ENCODE measurements around the gene SCUBE2.
"Not testable (repeated sequence)": the region's sequence is repeated elsewhere in the genome, so short reads cannot be mapped to it uniquely, and the experiment has no call there.

The SCUBE2 gene

DNA sequence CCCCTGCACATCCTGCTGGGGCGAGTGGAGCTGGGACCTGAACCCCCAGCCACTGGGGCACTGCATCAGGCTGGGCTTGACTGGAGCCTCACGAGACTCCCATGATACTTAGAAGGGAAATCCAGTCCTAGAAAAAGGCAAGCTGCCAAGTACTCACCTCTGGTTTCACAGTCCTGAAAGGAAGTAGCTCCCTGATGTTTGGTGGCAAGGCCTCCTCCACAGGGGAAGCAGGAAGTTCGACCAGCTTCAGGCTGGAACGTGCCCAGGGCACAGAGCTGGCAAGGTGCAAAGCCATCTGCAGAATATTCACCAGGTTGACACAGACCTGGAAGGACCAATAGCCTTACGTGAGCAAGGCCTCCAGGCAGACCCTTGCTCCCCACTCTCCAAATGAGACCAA is 60.8 kb downstream of the SCUBE2 start:
- no peak for FAIRE-seq
- no peak for DNase-seq (ENCODE audit: insufficient read length, low spot score)

DNA sequence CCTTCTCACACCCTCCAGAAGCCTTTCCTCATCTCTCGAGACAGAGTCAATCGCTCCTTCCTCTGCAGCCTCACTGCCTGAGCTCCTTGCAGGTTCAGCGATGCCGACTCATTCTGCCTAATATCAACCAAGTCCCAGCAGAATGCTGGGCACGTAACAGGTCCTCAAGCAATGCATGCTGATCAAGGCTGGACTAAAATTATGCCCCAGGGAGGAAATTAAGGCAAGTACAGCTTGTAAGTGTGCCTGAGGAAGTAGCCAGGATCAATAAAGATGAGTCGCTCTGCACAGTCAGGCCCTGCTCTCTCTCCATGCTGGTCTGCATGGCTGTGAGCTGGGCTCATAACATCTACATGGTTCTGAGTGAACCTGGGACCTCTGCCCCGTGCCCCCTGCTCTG is 62.0 kb downstream of the SCUBE2 start:
- DNase-seq (ENCODE audit: insufficient read length, low spot score) (no peak), FAIRE-seq (no peak)
- TF ChIP-seq POLR2A (IDR thresholded peaks at IDR 0.05; ENCODE audit: low read depth, low read length), result no peak

More for the DNA sequence above, 60.8 kb downstream of the SCUBE2 start:
- no peak for TF ChIP-seq POLR2A (IDR thresholded peaks at IDR 0.05; ENCODE audit: low read depth, low read length)

DNA sequence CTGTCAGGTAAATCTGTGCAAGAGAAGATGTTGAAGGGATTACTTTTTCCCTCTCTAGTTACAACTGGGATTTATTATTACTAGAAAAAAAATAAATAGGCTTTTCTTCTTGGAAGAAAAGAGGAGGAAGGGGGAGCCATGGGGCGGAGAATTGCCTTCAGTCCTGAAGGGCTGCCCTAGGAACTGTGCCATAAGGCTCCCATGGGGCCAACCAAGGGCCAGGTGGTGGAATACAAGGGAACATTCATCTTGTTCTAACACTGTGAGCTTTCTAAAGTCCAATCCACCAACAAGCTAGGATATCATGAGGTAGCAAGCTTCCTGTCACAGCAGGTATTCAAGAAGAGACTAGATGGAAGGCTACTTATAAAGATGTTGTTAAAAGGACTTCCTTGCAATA is 62.8 kb downstream of the SCUBE2 start:
- FAIRE-seq (no peak), DNase-seq (ENCODE audit: insufficient read length, low spot score) (no peak)
- no peak for TF ChIP-seq POLR2A (IDR thresholded peaks at IDR 0.05; ENCODE audit: low read depth, low read length)

DNA sequence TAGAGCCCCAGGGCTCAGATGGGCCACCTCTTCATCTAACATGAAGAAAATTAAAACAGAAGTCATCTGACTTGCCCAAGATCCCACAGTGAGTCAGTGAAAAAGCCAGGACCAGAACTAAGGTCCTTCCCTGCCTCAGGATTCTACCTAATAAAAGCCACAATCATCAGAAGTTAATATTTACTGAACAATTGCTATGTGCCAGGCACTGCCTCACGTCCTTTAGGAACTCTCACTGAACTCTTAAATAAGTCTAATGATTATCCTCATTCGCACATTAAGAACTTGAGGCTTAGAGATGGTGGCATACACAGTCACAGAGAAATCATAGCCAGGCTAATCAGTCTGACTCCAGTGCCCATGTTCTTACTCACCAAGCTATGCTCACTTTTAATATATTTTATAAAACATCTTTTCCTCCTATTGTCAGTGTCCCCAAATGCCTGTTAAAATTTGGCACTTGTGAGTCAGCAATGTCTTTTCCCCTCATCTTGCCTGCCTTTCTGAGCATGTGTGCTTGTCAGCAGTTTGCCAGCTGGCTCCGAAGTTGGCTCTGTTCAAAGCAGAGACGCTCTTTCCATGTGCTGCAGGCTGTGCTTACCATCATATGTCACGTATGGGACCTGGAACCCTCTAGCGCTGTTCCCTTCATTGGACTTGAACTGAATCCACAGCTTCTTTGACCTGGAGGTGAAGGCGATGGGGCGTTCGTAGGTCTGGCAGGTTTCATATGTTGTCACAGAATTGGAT is 66.1 kb downstream of the SCUBE2 start:
- no peak for DNase-seq (ENCODE audit: insufficient read length, low spot score)
- FAIRE-seq, result no peak
- no peak for TF ChIP-seq POLR2A (IDR thresholded peaks at IDR 0.05; ENCODE audit: low read depth, low read length)

DNA sequence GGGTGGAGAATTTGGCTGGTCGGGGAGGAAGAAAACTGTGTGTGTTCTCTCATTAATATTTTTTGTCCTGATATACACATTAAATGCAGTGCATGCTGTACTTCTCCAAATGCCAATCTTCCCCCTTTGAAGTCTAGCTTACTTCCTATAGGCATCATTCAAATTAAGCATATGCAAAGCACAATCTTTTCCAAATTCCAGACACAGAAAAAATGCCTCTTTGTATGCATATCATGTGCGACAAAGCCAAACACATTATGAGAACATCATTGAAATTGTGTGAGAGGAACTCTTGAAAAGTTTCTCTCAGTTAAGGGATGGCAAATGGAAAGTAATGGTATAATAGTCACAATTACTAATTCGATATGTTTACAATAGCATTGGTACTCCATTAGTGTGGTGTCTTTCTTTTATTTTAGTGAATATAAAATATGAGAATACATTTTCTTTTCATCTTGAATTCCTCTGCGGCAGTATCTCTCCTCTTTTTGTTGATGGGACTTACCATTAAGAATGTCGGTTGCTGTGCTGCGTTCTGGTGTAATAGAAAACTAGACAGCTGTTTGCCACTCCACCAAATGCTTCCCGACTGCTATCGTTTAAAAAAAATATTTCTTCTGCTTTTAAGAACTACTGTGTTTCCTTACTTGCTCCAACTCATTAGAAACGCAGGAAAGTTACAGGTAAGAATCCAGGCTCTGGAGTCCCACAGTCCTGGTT is 68.3 kb downstream of the SCUBE2 start:
- no peak for FAIRE-seq
- no peak for DNase-seq (ENCODE audit: insufficient read length, low spot score)
- TF ChIP-seq POLR2A (IDR thresholded peaks at IDR 0.05; ENCODE audit: low read depth, low read length), result no peak

DNA sequence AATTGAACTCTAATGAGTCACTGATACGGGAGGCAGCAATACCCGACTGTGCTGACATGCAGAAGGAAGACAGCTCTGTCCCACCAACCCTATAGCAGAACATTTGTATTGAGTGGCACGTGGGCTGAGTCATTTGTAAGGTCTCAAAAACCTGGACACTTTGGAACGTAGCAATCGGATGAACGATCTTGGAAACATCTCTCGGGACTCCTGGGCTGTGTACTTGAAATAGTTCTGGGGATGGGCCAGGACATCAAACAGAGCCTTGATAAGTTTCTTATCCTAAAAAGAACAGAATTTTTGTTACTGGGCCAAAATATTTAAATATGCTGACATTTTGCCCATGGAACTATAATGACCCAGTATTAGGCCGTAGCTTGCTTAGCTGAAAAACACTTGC is 70.5 kb downstream of the SCUBE2 start:
- DNase-seq (ENCODE audit: insufficient read length, low spot score) (no peak), FAIRE-seq (no peak)
- no peak for TF ChIP-seq POLR2A (IDR thresholded peaks at IDR 0.05; ENCODE audit: low read depth, low read length)

DNA sequence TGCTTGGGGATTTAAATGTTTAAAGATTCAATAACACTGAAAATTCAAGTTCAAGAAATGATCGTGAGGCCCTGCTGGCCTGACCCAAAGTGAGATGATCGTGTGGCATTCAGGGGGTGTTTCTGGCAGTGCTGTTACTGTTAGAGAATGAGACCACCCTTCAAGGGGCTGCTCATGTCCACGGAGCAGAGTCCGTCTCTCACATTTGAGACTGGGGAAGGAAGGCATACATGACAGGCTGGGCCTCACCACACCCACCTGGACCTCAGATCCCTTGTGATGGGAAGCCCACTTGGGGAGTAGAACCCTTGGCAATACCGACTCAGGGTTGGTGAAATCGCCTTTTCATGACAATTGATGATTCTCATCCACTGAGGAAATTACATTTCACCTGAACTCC is 71.5 kb downstream of the SCUBE2 start:
- FAIRE-seq (no peak), DNase-seq (ENCODE audit: insufficient read length, low spot score) (no peak)
- TF ChIP-seq POLR2A (IDR thresholded peaks at IDR 0.05; ENCODE audit: low read depth, low read length), result no peak

DNA sequence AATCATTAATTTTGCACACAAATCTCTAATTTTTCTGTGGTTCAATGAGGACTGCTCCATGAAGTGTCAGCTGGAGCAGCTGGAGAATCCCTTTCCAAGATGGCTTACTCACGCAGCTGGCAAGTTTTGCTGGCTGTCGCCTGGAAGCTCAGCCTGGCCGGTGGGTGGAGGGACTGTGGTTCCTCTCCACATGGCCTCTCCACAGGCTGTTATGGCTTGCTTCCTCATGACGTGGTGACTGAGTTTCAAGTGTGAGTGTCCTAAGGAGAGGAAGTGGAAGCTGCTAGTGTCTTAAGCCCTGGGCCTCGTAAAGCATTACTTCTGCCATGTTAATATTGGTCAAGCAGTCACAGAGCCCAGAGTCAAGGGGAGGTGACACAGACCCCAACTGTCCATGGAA is 73.6 kb downstream of the SCUBE2 start:
- no peak for FAIRE-seq
- DNase-seq (ENCODE audit: insufficient read length, low spot score), result no peak
- TF ChIP-seq POLR2A (IDR thresholded peaks at IDR 0.05; ENCODE audit: low read depth, low read length), result no peak

DNA sequence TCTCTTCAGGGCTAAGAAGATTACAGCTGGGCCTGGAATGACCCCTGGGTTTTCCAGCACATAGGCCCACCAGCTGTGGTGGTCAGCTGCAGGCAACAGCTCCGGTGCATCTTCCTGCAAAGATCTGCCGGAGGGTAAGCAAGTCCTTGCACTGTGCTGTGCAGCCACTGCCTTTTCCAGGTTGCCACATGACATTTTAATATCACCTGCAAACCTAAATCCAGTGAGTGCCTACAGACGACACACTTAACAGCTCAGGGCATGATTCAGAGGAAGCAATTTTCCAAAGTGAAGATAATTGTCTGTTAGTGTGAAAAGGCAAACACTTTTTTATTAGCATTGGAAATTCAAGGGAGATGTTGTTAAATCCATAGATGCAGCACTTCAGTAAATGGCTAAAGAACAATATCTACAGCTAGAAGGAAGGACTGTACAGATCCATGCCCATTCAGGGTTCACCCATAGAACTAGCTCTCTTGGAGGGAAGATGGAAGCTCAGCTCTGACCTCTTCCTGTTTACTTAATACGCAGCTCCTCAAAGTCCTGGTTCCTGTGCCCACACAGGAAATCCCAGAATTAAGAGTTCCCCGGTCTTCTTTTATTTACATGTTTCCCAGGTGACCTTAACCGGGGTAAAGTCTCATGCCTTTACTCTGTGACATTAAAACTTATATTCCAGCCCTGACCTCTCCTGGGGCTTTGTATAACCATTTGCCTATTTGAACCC is 74.3 kb downstream of the SCUBE2 start:
- no peak for TF ChIP-seq POLR2A (IDR thresholded peaks at IDR 0.05; ENCODE audit: low read depth, low read length)
- FAIRE-seq (no peak), DNase-seq (ENCODE audit: insufficient read length, low spot score) (no peak)

DNA sequence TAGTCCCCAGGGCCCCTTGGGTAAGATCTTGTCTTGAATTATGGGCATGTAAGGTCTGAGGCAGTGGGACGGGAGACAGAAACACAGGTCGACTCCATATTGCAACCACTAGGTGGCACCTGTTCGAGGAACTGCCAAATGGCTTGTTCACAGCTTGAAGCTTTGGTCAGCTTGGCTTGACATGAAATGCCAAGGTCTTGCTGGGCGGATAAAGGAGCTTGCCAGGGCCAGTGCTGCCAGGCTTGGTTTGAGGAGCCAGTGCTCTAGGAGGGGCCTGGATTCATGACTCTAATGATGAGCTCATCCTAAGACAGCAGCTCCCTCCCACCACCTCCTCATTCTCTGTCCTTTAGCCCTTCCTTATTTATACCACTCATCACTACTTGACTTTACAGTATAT is 75.7 kb downstream of the SCUBE2 start:
- TF ChIP-seq POLR2A (IDR thresholded peaks at IDR 0.05; ENCODE audit: low read depth, low read length), result no peak
- FAIRE-seq (peak; percentile 27), DNase-seq (ENCODE audit: insufficient read length, low spot score) (peak; percentile 85)

DNA sequence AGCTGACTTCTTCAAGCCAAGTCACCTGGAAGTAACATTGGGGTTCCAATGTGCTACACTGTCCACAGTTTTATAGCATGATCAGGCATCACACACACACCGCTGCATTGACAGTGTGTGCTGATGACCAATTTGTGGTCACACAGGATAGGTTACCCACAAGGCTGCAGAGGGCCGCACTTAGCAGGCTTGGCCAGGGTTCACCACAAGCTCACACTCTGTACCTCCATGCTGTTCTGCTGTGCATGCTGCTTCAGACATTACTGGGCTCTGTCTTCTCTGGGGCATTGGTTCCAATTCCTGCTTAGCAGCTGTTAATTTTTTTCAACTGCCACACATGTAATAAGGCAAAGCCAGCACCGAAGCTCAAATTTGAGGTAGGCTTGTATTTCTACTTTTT is 76.6 kb downstream of the SCUBE2 start:
- DNase-seq (ENCODE audit: insufficient read length, low spot score), result no peak
- TF ChIP-seq POLR2A (IDR thresholded peaks at IDR 0.05; ENCODE audit: low read depth, low read length), result no peak
- FAIRE-seq, result no peak

DNA sequence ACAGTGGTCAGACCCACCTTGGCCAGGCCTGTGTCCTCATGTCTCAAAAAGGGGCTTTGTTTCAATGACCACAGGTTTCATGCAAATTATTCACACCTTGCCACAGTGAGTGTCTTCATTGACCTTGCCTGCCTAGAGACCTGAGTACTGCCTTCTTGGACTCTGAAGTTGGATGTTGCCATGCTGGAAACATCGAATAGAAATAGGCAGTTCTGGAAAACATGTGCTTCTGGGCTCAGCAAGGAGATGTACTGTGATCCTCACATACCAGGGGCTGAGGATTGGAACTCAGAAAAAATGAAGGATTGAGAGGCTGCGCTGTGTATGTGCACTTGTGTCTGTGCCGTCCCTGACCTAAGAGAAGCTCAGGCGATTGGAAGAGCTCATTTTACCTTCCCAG is 78.0 kb downstream of the SCUBE2 start:
- no peak for FAIRE-seq
- no peak for TF ChIP-seq POLR2A (IDR thresholded peaks at IDR 0.05; ENCODE audit: low read depth, low read length)
- DNase-seq (ENCODE audit: insufficient read length, low spot score), result no peak

DNA sequence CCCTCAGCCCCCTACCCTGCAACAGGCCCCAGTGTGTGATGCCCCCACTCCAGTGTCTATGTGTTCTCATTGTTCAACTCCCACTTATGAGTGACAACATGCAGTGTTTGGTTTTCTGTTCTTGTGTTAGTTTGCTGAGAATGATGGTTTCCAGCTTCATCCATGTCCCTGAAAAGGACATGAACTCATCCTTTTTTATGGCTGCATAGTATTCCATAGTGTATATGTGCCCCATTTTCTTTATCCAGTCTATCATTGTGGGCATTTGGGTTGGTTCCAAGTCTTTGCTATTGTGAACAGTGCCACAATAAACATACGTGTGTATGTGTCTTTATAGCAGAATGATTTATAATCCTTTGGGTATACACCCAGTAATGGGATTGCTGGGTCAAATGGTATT is 81.9 kb downstream of the SCUBE2 start:
- not testable (repeated sequence) for DNase-seq (ENCODE audit: insufficient read length, low spot score); FAIRE-seq

DNA sequence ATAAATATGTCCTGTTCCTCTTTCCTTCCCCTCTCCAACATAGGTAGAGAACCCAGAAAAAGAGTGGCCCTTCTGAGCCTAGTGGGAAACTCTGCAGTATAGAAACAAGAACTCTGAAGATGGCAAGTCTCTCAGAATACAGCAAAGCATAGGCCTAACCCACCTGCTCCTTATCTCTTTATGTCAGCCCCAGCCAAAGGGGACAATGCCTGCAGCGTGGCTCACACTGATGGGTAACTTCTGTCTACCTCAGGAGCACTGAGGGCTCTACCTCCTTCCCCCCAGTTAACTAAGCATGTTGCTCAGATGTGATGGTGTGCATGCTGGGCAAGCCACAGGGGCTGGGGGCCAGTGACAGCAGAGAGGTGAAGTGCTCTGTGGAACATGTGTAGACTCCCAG is 82.7 kb downstream of the SCUBE2 start:
- TF ChIP-seq POLR2A (IDR thresholded peaks at IDR 0.05; ENCODE audit: low read depth, low read length), result no peak
- FAIRE-seq (no peak), DNase-seq (ENCODE audit: insufficient read length, low spot score) (no peak)
